ENCODE data around the gene CD300A.

Gene CD300A

DNA sequence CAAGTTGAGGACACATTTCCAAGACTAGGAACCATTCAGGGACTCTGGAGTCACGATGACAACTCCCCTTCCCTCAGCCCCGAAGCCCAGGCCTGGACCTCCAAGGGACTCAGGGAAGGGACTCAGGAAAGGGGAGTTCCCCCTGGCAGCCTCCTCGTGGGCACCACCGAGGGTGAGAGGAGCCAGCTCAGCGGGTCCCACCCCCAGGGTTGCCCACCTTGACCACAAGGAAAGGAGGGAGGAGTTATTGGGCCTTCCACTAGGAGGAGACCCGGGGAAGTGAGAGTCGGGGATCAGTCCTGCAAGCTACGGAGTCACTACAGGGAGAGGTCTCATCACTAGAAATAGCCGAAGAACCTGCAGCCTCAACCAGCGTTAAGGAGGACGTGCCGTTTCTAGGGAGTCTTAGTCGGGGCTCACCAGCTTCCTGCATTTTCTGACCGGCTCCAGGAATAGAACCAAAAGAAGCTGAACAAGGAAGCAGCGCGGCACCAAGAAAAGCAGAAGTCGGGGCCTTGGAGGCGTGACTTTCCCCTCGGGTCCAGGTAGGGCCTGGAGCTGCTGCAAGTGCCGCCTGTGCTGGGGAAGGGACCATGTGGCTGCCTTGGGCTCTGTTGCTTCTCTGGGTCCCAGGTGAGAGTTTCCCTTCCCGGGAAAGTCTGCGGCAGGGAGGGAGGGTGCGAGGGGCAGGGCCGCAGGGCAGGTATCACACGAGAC is at the start of gene CD300A:
CD300A (plus strand) TSS at position 524 of the 717 bp plus-strand sequence; CDS start at position 594, 70 bp downstream.
- DNase-seq, result no peak

DNA sequence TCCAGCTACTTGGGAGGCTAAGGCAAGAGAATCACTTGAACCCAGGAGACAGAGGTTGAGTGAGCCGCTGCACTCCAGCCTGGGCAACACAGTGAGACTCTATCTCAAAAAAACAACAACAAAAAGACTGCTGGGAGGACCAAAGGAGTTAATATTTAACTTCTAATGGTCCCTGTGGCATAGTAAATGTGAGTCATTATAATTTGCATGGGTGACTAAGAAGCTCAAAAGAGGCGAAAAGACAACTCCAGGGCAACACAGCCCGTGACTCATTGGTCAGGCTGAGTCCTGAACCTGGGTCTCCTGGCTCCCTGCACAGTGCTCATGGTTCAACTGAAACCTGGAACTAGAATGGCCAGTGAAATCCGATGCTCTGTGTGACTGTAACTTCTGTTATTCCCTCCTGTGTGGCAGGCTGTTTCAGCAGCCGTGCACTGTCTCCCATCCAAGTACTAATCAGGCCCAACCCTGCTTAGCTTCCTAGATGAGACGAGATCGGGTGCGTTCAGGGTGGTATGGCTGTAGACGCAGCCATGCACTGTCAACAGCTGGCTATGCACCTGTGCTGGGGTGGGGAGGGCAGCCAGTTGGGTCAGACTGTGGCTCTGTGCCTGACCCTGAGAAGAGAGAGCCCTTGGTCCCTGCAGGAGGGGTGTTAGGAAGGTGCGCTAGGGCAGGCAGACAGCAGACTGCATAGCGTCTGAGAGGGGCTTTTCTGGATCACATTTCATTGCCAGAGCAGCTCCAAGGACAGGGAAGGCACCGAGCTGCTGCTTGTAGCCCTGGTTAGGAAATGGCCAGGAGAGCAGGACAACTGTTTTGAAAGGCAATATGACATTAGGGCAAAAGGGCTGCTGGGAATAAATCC is 49.0 kb upstream of the CD300A start:
- DNase-seq, result peak; percentile 94

DNA sequence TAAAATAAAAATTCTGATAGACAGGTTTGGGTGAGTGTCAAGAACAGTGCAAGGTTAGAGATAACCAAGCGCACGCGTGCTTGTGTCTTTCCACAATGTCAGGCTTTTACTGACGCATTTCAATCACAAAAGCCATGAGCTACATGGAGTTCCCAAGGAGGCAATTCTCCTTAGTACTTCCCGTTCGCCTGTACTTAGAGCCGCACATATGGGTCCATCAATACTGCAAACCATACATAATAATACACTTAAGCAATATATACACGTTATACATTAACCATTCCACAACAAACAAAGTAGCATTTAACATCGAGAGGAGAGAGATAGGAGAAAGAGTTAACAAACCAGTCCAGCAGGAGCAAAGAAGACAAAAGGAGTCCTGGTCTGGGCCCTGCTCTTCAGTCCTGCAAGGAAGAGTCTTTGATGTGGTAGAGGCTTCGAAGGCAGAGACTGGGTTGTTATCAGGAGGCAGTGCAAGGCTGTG is 46.5 kb upstream of the CD300A start:
- DNase-seq, result peak; percentile 67

- no peak for DNase-seq
Observed at GRCh38 chr17:74424117-74424516, 42.3 kb upstream of the CD300A start.

- DNase-seq, result peak; percentile 72
Observed at GRCh38 chr17:74424657-74425056, 41.8 kb upstream of the CD300A start.

DNA sequence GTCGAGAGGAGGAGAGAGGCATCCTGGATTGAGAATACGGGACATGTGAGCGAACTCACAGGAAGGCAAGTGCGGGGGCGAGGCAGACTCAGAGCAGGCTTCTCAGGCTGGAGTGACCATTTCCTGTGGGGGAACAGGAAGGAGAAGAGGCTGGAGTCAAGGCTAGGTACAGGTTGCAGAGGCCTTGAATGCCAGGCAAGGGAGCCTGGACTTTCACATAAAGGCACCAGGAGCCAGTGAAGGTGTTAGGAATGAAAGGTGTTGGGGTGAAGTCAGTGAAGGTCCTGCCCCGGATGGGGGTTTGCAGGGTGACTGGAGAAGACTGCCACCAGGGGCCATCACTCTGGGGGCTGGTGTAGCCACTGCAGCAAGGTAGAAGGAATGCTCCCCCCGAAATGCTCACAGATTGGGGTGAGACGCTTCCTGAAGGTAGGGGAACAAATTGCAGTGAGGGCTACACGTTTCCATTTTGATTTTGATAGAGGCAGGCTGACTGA is 39.8 kb upstream of the CD300A start:
- DNase-seq, result peak; percentile 18

DNA sequence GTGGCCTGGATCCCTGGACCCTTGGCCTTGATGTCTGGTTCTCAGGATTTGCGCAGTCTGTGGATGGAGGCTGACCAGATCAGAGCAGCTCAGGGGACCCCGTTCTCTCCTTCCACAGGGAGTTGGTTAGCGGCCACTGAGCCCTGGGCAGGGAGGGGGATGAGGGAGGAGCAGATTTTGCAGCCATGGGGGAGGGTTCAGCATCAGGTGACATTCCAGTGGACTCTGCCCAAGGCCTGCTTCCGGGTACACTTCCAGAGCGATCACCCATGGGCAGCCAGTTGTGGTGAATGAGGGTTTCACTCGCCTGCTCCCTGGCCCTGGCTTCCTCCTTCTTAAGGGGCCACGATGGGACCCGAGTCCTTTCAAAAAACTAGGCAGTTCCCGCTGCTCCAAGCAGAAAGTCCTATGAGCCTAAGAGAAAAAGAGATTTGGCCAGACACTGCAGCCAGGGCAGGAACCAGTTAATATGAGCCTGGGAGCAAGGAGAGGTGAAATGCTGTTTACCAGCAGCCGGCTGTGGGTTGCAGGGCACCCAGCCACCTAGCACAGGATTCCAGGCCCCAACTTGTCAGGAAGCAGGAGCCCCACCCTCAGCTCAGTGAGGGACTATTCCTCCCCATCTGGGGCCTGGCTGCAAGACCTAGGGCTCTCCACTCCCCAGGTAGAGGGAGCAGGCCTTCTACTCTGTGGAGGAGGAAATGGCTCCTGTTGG is 39.2 kb upstream of the CD300A start:
- peak; percentile 56 for DNase-seq

- no peak for DNase-seq
Observed at GRCh38 chr17:74427763-74428153, 38.7 kb upstream of the CD300A start.

DNA sequence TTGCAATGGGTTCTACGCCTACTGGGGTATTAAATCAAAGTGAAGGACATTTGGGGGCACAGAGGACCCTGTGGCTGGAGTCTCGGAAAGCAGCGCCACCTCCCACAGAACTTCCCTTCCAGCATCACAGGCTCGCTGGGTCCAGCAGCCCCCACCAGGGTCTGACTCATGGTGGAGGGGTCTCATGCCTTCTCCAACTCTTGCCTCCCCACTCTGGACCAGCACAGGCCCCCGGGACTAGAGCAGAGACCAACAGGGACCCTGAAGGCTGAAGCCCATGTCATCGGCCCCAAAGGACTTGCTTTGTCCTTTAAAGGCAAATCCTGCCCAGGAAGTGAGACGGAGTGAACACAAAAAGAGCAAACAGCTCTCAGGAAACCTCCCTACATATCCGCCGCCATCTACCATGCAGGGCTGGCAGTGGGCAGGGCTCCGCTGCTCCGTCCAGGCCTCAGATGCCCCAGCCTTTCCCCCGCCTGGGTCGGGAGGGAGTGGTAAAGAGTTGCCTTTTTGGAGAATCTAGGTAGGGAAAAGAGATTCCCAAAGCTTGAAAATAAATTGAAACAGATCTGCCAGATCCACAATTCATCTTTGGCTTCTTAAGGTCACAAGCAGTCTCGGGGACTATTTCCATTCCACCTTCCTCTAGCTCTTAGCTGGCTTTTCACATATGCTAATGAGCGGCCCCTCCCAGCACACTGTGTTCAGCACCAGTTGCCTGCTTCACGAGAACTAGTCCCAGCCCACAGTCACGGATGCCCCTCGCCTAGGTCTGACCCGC is 36.6 kb upstream of the CD300A start:
- DNase-seq, result peak; percentile 85

DNA sequence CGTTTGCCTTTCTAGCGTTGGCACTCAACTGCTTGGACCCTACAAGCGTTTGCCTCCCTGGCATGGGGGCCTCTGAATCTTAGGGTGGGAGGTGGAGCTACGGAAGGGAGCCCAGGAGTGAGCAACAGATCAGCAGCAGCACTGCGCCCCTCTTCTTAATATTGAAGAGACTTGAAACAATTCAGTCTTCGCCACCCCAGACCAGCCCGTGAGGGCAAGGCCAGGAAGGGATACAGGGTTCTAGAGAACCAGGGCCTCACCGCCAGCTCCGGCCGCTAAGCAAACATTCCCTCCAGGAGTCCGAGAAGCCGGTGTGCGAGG is 36.1 kb upstream of the CD300A start:
- DNase-seq, result no peak

DNA sequence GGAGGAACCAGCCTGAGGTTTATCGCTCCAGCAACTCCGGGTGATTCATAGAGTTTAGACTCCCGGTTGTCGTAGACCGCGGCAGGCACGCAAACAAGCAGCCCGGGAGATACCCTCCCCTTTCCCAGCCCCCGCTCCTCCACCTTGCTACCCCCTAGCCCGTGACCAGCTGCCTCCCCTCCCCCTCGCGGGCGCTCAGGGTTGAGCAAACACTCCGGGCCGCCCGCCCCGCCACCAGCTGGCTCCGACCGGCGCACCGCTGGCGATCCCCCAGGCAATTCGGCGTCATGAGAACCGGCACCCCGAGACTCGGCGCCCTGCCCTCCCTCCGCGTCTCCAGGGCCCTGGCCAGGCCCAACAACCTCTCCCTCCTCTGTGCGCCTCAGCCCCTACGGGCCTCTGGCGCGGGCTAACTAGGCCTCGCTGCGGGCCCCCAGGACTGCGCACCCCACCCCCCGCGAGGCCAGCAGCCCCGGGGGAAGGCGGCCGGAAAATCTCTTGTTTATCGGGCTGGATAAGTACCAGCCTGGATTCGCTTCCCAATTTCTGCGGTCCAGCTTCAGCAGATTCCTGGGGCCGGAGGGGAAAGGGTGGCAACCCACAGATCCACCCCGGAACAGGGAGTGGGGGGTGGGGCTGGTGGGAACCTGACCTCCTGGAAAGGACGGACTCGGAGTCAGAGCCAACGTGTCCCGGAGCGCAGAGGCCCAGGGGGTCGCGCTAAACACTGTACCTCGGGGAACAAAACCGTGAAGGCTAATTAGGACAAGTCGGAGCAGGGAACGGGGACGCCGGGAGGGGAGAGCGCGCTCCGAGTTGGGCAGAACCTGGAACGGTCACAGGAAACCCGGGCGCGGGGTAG is 35.5 kb upstream of the CD300A start:
- peak; percentile 99 for DNase-seq

DNA sequence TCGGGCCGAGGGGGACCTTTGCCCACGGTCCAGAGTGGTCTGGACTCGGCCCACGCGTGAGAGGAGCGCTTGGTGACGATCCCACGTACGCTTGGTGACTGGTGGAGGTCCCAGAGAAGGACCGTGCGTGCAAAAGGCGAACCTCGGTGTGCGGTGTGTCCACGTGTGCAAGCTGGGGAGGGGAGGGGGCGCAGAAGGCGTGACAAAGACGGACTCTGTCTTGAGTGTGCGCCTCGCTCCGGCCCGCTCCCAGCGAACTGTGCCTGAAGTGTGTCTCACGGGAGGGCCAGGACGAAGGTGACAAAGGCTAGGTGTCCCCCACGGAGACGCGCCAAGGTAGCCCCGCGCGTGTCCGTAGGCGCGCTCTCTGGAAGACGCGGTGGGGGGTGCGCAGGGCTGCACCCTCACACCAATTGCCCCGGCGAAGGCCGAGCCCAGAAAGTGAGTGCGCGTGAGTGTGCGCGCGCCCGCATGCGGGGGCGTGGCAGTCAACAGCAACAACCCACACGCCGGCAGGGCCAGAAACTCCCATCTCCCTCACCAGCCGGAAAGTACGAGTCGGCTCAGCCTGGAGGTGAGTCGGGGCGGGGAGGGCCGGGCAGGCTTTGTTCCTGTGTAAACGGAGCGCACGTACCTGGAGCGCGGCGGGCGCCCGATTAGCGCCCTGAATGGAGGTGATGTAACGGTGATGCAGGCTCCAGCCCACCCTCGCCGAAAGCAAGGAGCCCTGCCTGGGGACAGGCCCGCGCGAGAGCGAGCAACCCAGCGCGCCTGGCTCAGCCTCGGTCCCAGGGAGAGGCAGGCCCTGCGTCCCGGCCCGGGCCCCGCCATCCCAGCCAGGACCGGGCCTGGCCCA is 34.6 kb upstream of the CD300A start, which contains the start of gene GPRC5C:
GPRC5C (plus strand) TSS at position 521 of the 856 bp plus-strand sequence. CDS start 7,689 bp downstream, outside the sequence.
- peak; percentile 97 for DNase-seq

- DNase-seq, result peak; percentile 73
Observed at GRCh38 chr17:74432424-74432690, 34.1 kb upstream of the CD300A start.

GRCh38 chr17:74432766-74433391 is 33.6 kb upstream of the CD300A start:
- DNase-seq, result peak; percentile 45

- peak; percentile 44 for DNase-seq
Observed at GRCh38 chr17:74433421-74434121, 32.9 kb upstream of the CD300A start.

- peak; percentile 38 for DNase-seq
Observed at GRCh38 chr17:74435775-74436359, 30.6 kb upstream of the CD300A start.

DNA sequence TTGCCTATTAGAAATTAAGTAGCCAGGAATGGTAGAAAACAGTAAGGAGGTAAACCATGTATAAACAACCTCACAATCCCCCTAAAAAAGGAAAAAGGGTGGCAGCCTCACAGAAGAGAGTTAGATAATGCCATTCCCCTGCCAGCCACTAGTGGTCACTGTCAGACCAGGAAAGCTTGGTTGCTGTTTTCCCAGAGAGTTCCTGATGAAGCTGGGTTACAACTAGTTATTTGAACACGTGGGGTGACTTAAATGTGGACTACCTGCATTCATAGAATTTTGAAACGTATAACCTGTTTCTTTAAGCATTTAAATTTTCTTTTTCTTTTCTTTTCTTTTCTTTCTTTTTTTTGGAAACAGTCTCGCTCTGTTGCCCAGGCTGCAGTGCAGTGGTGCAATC is 28.7 kb upstream of the CD300A start:
- DNase-seq, result peak; percentile 47

GRCh38 chr17:74439691-74440567 is 26.5 kb upstream of the CD300A start:
- DNase-seq, result no peak
